ENCODE data around the gene PPP1R37.

PPP1R37 gene

GRCh38 chr19:45160870-45161737 is 68.1 kb downstream of the PPP1R37 start, which contains the start of gene NKPD1:
Gene NKPD1, minus strand, starts transcription at chr19:45160982. Its CDS starts 832 bp downstream, at chr19:45160150.
- ATAC-seq = peak; percentile 15
- TF ChIP-seq, protein P1, sequence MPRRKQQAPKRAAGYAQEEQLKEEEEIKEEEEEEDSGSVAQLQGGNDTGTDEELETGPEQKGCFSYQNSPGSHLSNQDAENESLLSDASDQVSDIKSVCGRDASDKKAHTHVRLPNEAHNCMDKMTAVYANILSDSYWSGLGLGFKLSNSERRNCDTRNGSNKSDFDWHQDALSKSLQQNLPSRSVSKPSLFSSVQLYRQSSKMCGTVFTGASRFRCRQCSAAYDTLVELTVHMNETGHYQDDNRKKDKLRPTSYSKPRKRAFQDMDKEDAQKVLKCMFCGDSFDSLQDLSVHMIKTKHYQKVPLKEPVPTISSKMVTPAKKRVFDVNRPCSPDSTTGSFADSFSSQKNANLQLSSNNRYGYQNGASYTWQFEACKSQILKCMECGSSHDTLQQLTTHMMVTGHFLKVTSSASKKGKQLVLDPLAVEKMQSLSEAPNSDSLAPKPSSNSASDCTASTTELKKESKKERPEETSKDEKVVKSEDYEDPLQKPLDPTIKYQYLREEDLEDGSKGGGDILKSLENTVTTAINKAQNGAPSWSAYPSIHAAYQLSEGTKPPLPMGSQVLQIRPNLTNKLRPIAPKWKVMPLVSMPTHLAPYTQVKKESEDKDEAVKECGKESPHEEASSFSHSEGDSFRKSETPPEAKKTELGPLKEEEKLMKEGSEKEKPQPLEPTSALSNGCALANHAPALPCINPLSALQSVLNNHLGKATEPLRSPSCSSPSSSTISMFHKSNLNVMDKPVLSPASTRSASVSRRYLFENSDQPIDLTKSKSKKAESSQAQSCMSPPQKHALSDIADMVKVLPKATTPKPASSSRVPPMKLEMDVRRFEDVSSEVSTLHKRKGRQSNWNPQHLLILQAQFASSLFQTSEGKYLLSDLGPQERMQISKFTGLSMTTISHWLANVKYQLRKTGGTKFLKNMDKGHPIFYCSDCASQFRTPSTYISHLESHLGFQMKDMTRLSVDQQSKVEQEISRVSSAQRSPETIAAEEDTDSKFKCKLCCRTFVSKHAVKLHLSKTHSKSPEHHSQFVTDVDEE (CRISPR knock-in tag; IDR thresholded peaks at IDR 0.05) = no peak
- TF ChIP-seq GLIS3 (CRISPR knock-in tag; IDR thresholded peaks at IDR 0.05) (no peak), CREB5 (CRISPR knock-in tag; IDR thresholded peaks at IDR 0.05; ENCODE audit: low read depth) (no peak), ZC3H10 (CRISPR knock-in tag; IDR thresholded peaks at IDR 0.05) (no peak), ISL1 (CRISPR knock-in tag; IDR thresholded peaks at IDR 0.05) (no peak)
- TF ChIP-seq, protein P2, sequence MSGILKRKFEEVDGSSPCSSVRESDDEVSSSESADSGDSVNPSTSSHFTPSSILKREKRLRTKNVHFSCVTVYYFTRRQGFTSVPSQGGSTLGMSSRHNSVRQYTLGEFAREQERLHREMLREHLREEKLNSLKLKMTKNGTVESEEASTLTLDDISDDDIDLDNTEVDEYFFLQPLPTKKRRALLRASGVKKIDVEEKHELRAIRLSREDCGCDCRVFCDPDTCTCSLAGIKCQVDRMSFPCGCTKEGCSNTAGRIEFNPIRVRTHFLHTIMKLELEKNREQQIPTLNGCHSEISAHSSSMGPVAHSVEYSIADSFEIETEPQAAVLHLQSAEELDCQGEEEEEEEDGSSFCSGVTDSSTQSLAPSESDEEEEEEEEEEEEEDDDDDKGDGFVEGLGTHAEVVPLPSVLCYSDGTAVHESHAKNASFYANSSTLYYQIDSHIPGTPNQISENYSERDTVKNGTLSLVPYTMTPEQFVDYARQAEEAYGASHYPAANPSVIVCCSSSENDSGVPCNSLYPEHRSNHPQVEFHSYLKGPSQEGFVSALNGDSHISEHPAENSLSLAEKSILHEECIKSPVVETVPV (CRISPR knock-in tag; IDR thresholded peaks at IDR 0.05) = no peak
- TF ChIP-seq, protein P3, sequence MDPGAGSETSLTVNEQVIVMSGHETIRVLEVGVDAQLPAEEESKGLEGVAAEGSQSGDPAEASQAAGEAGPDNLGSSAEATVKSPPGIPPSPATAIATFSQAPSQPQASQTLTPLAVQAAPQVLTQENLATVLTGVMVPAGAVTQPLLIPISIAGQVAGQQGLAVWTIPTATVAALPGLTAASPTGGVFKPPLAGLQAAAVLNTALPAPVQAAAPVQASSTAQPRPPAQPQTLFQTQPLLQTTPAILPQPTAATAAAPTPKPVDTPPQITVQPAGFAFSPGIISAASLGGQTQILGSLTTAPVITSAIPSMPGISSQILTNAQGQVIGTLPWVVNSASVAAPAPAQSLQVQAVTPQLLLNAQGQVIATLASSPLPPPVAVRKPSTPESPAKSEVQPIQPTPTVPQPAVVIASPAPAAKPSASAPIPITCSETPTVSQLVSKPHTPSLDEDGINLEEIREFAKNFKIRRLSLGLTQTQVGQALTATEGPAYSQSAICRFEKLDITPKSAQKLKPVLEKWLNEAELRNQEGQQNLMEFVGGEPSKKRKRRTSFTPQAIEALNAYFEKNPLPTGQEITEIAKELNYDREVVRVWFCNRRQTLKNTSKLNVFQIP (CRISPR knock-in tag; IDR thresholded peaks at IDR 0.05; ENCODE audit: borderline replicate concordance, low read depth) = no peak

DNA sequence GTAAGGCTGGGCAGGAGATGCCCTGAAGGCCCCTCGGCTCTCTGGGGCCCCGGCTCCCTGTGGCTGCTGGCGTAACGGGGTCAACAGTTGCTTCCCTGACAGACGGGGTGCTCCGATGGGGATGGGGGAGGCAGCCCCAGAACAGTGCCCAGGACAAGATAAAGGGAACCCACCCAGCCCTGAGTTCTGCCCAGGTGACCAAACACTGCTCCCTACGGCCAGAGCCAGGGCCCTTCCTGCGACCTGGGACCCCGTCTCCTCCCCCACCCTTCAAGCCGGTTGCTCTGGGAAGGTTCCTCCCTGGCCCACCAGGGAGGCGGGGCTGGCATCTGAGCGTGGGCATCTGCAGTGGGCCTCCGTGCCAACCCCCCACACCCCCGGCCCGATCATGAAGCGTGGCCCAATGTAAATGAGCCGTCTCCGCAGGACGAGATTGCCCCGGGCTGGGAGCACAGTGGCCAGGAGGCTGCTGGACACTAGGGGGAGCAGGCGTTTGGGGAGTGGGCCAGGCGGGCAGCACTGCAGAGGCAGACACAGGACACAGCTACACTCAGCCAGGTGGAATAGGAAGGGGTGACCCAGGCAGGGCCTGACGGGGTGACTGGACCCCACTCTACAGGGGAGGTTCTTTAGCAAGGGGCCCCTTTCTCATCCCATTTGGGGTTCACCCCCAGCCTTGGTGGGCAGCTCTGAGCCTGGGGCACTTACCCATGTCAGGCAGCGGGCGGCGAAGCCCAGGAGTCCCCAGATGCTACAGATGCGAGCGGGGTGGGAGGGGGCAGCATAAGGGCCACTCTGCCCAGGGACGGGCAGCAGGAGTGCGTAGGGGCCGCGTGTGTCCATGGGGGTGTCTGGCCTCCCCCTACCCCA is 69.0 kb downstream of the PPP1R37 start:
- TF ChIP-seq ZC3H10 (CRISPR knock-in tag; IDR thresholded peaks at IDR 0.05) (no peak), TOX (CRISPR knock-in tag; IDR thresholded peaks at IDR 0.05; ENCODE audit: borderline replicate concordance) (no peak), ZFP3 (CRISPR knock-in tag; IDR thresholded peaks at IDR 0.05) (no peak), BACH2 (CRISPR knock-in tag; IDR thresholded peaks at IDR 0.05; ENCODE audit: borderline replicate concordance) (no peak), ZNF565 (CRISPR knock-in tag; conservative IDR thresholded peaks at IDR 0.05; ENCODE audit: low read depth) (no peak), ARNTL (CRISPR knock-in tag; IDR thresholded peaks at IDR 0.05; ENCODE audit: borderline replicate concordance, low read depth) (no peak), ZNF70 (CRISPR knock-in tag; IDR thresholded peaks at IDR 0.05) (no peak), ZFP30 (CRISPR knock-in tag; IDR thresholded peaks at IDR 0.05) (no peak), OSR1 (CRISPR knock-in tag; IDR thresholded peaks at IDR 0.05) (no peak), CREB5 (CRISPR knock-in tag; IDR thresholded peaks at IDR 0.05; ENCODE audit: low read depth) (no peak), SNAI2 (CRISPR knock-in tag; IDR thresholded peaks at IDR 0.05) (no peak), GLIS3 (CRISPR knock-in tag; IDR thresholded peaks at IDR 0.05) (no peak), ISL1 (CRISPR knock-in tag; IDR thresholded peaks at IDR 0.05) (no peak), TCF4 (CRISPR knock-in tag; IDR thresholded peaks at IDR 0.05; ENCODE audit: borderline replicate concordance) (no peak), ESRRG (CRISPR knock-in tag; IDR thresholded peaks at IDR 0.05) (no peak), CSDC2 (CRISPR knock-in tag; IDR thresholded peaks at IDR 0.05) (no peak), PATZ1 (CRISPR knock-in tag; IDR thresholded peaks at IDR 0.05; ENCODE audit: borderline replicate concordance) (no peak), ZNF8 (CRISPR knock-in tag; IDR thresholded peaks at IDR 0.05) (no peak)
- TF ChIP-seq, protein P1 (CRISPR knock-in tag; IDR thresholded peaks at IDR 0.05) = no peak
- TF ChIP-seq, protein P3 (CRISPR knock-in tag; IDR thresholded peaks at IDR 0.05; ENCODE audit: borderline replicate concordance, low read depth) = no peak
- ATAC-seq = peak; percentile 84
